GM12878 (cell line): ENCODE data around the gene SOD2. TPM values are rescaled to one million over a fixed set of nuclear protein-coding genes. Genes with fewer than 3 reads are reported as not detected.

ENCODE experiments used
- ATAC-seq: fragments of 200-7000 bp; cut with Tn5 transposase; 3 replicates; pipeline ENCODE4 v1.9.1; 2020; ENCODE audit warnings: mild to moderate bottlenecking, moderate library complexity
- BruUV-seq: library from RNA; stranded (reverse); fragments of 400-500 nt; replicated peaks from 2 replicates; lab custom pipeline; 2021; lab: Mats Ljungman, UMichigan
- CTCF ChIA-PET: fragments of 300-600 bp; sonication (Branson Sonifier 250); formaldehyde crosslinking; extraction: SDS; loops from one replicate; lab custom pipeline; 2021; ENCODE audit warnings: inconsistent platforms; lab: Yijun Ruan, JAX
- POLR2A ChIA-PET: fragments of 350-600 bp; formaldehyde crosslinking; extraction: SDS; loops from one replicate; lab custom pipeline; 2021; ENCODE audit warnings: inconsistent platforms; lab: Charles Lee
- RAD21 ChIA-PET: fragments of 300-600 bp; sonication (Branson Sonifier 250); formaldehyde crosslinking; loops from one replicate; lab custom pipeline; 2023; ENCODE audit warnings: antibody characterized with exemption; ENCODE audit not compliant: unreplicated experiment; lab: Charles Lee
- SMC1A ChIA-PET: fragments of 300-600 bp; sonication (Branson Sonifier 250); formaldehyde crosslinking; loops from one replicate; lab custom pipeline; 2023; ENCODE audit not compliant: unreplicated experiment, uncharacterized antibody; lab: Charles Lee
- DNase-seq: peaks from one replicate; pipeline ENCODE4 v3.0.0-alpha.2; 2011; ENCODE audit warnings: low read depth, low spot score
- FAIRE-seq: peaks from 3 replicates; lab custom pipeline; 2011; peaks lifted over from hg19 to GRCh38; lab: Jason Lieb, UNC
- H2AFZ ChIP-seq: 2 replicates; pipeline ENCODE4 v1.6.0; 2011; ENCODE audit warnings: low read depth, low read length, control low read depth; ENCODE audit not compliant: control insufficient read depth
- H3K27ac ChIP-seq: 2 replicates; pipeline ENCODE4 v1.5.1; 2011; ENCODE audit warnings: control low read depth; ENCODE audit not compliant: control insufficient read depth, insufficient read depth
- H3K27me3 ChIP-seq, 2 experiments: replicated peaks in 1 of 2; 2 replicates each; pipeline versions ENCODE4 v1.6.0 to v1.6.1; 2011; ENCODE audit warnings: low read length in 1 of 2; ENCODE audit not compliant: control insufficient read depth in 2 of 2, insufficient read depth in 2 of 2
- H3K36me3 ChIP-seq, 2 experiments: 2 replicates each; pipeline ENCODE4 v1.5.1; 2011; ENCODE audit warnings: low read length in 1 of 2; ENCODE audit not compliant: control insufficient read depth in 2 of 2, insufficient read depth in 2 of 2
- H3K4me1 ChIP-seq: 2 replicates; pipeline ENCODE4 v1.6.1; 2011; ENCODE audit warnings: mild to moderate bottlenecking, low read length, moderate library complexity, mixed read lengths; ENCODE audit not compliant: control insufficient read depth, insufficient read depth
- H3K4me2 ChIP-seq: 2 replicates; pipeline ENCODE4 v1.6.0; 2011; ENCODE audit warnings: control low read depth; ENCODE audit not compliant: control insufficient read depth, insufficient read depth
- H3K4me3 ChIP-seq: fragments of 200-600 bp; sonication (generic); 2 replicates; pipeline ENCODE4 v1.5.1; 2016
- H3K79me2 ChIP-seq: 2 replicates; pipeline ENCODE4 v1.6.0; 2011; ENCODE audit warnings: low read length; ENCODE audit not compliant: control insufficient read depth, insufficient read depth
- H3K9ac ChIP-seq: 2 replicates; pipeline ENCODE4 v1.8.0; 2011; ENCODE audit warnings: low read length, control low read depth, mixed read lengths; ENCODE audit not compliant: control insufficient read depth, insufficient read depth
- H3K9me3 ChIP-seq: replicated peaks from 3 replicates; pipeline ENCODE4 v1.5.1; 2011; ENCODE audit warnings: mild to moderate bottlenecking, low read length; ENCODE audit not compliant: control insufficient read depth, insufficient read depth
- H4K20me1 ChIP-seq: 2 replicates; pipeline ENCODE4 v1.6.0; 2011; ENCODE audit not compliant: control insufficient read depth, insufficient read depth
- BHLHE40 ChIP-seq, 2 experiments: fragments of 450-650 bp in 1 of 2; IDR thresholded peaks; 2 replicates each; pipeline ENCODE4 v1.6.1; 2011 to 2017; ENCODE audit warnings: low read depth in 2 of 2, borderline replicate concordance in 1 of 2, improper control_type of control experiment in 1 of 2, low read length in 1 of 2, mild to moderate bottlenecking in 1 of 2
- CBX3 ChIP-seq: fragments of 200-600 bp; sonication (generic); IDR thresholded peaks from 2 replicates; pipeline ENCODE4 v1.6.1; 2016; ENCODE audit warnings: low read depth, borderline replicate concordance
- DPF2 ChIP-seq: fragments of 450-650 bp; IDR thresholded peaks from 2 replicates; pipeline ENCODE4 v1.6.1; 2017; ENCODE audit warnings: mild to moderate bottlenecking
- ETV6 ChIP-seq, 2 experiments: fragments of 450-650 bp in 1 of 2; IDR thresholded peaks in 1 of 2; conservative IDR thresholded peaks in 1 of 2; 2 replicates each; pipeline ENCODE4 v1.6.1; 2014; ENCODE audit warnings: antibody characterized with exemption in 1 of 2, borderline replicate concordance in 1 of 2, low read depth in 1 of 2, mild to moderate bottlenecking in 1 of 2, moderate library complexity in 1 of 2
- HCFC1 ChIP-seq: fragments of 150-350 bp; IDR thresholded peaks from 2 replicates; pipeline ENCODE4 v1.6.1; 2014; ENCODE audit warnings: low read length
- IKZF1 ChIP-seq: fragments of 450-650 bp; conservative IDR thresholded peaks from 2 replicates; pipeline ENCODE4 v1.6.1; 2017; ENCODE audit warnings: antibody characterized with exemption, mild to moderate bottlenecking
- IKZF2 ChIP-seq, 2 experiments: fragments of 450-650 bp; IDR thresholded peaks; 2 replicates each; pipeline ENCODE4 v1.6.1; 2017; ENCODE audit warnings: mild to moderate bottlenecking in 2 of 2, moderate library complexity in 2 of 2
- MEF2B ChIP-seq: fragments of 450-650 bp; IDR thresholded peaks from 2 replicates; pipeline ENCODE4 v1.6.1; 2018; ENCODE audit warnings: mild to moderate bottlenecking, moderate library complexity; ENCODE audit not compliant: partially characterized antibody, poor library complexity, severe bottlenecking
- MTA2 ChIP-seq: fragments of 450-650 bp; IDR thresholded peaks from 2 replicates; pipeline ENCODE4 v1.6.1; 2016; ENCODE audit warnings: low read depth, mild to moderate bottlenecking, moderate library complexity
- NBN ChIP-seq: fragments of 450-650 bp; IDR thresholded peaks from 2 replicates; pipeline ENCODE4 v1.6.1; 2016
- NR2C2 ChIP-seq: IDR thresholded peaks from 2 replicates; pipeline ENCODE4 v1.6.1; 2011; ENCODE audit warnings: borderline replicate concordance, low read depth; ENCODE audit not compliant: control insufficient read depth, insufficient read length
- RB1 ChIP-seq: fragments of 450-650 bp; formaldehyde crosslinking; IDR thresholded peaks from 2 replicates; pipeline ENCODE4 v1.6.1; 2017; ENCODE audit warnings: mild to moderate bottlenecking, borderline replicate concordance
- RUNX3 ChIP-seq: IDR thresholded peaks from 2 replicates; pipeline ENCODE4 v1.6.1; 2012; ENCODE audit warnings: low read length, inconsistent platforms
- SMC3 ChIP-seq: IDR thresholded peaks from 2 replicates; pipeline ENCODE4 v1.6.1; 2011; ENCODE audit warnings: low read length, improper control_type of control experiment, borderline replicate concordance
- SPI1 ChIP-seq: IDR thresholded peaks from 2 replicates; pipeline ENCODE4 v1.6.1; 2011; ENCODE audit warnings: low read depth, mild to moderate bottlenecking, low read length, moderate library complexity, borderline replicate concordance; ENCODE audit not compliant: insufficient read depth
- ZNF24 ChIP-seq: fragments of 450-650 bp; IDR thresholded peaks from 2 replicates; pipeline ENCODE4 v1.6.1; 2017; ENCODE audit warnings: antibody characterized with exemption, mild to moderate bottlenecking
- WGBS: methylation state at CpG from one replicate; pipeline ENCODE4 v1.1.6; 2016; ENCODE audit warnings: low lambda C conversion rate; ENCODE audit not compliant: insufficient replicate concordance, insufficient coverage; ENCODE audit errors: missing lambda C conversion rate; 5-methylcytosine and 5-hydroxymethylcytosine counted together
- in situ Hi-C: fragments of 300-500 bp; cut with MboI; formaldehyde crosslinking; loops from 9 replicates; pipeline ENCODE4 v1.14.3; 2018; ENCODE audit warnings: mixed read lengths
- intact Hi-C: fragments of 100-400 bp; cut with micrococcal nuclease; formaldehyde crosslinking; loops from one replicate; pipeline ENCODE4 v1.14.2; 2022; ENCODE audit not compliant: unreplicated experiment
- polyA plus RNA-seq, 11 experiments: library from polyadenylated mRNA; depleted of rRNA in 4 of 11; unstranded in 6 of 11; stranded (reverse) in 5 of 11; fragments of >200 nt; fragmentation: Nextera tagmentation in 4 of 11; fragmentation: Illumina TruSeq in 1 of 11; extraction: Ambion mirVana in 4 of 11; extraction: Trizol in 1 of 11; gene quantifications; 1 replicate in 1 of 11; 2 replicates in 10 of 11; pipeline versions ENCODE4 v1.2.1 to v1.2.3, GENCODE V29; 2011 to 2016; ENCODE audit warnings: inconsistent platforms in 2 of 11, missing spikeins in 2 of 11, low read depth in 1 of 11
- total RNA-seq, 4 experiments: library from RNA; depleted of rRNA in 3 of 4; stranded (reverse); fragments of >200 nt in 3 of 4; fragmentation: Illumina TruSeq in 1 of 4; extraction: Trizol in 1 of 4; gene quantifications; 2 replicates each; pipeline versions ENCODE4 v1.2.1 to v1.2.3, GENCODE V29; 2013 to 2021
- TF ChIP-seq, protein P1 (sequence below): IDR thresholded peaks from 2 replicates; pipeline ENCODE4 v1.6.1; 2012; ENCODE audit warnings: low read depth, low read length, improper control_type of control experiment

SOD2 gene
- total and polyA plus RNA-seq, 10 of the 15 experiments (the other 5 are each of a cell fraction or from before 2014, with no cell fraction given): 12.1 to 55.8 (median 39.1) TPM

DNA sequence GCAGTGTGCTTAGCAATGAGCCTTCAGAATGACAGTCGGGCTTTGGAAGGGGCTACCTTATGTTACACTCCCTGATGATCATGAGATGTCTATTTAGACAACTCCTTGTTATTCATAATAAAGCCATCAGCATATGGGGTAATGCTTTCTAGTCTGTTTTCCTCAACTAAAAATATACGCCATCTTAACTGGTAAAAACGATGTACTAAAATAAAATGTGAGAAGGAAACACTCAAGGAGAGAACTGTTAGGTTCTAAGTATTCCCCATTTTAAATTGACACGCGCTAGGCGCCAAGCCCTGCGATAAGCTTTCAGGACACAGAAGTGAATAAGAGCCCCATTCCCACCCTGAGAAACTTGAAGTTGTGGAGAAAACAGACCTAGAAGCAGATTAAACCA, 43.6 kb downstream of the SOD2 start:
- in situ Hi-C loops (loop anchor here (5.0 kb wide), 1 partner anchor 477 kb away; no protein-coding TSS in a partner anchor), intact Hi-C loops (no loop called here)
- 71% methylated on average over 7 of the region's 7 CpGs for WGBS
- Histone ChIP-seq H3K9ac (no peak overlapping the region), H4K20me1 (no peaks in the 10 kb centered on the region), H3K79me2 (no peaks in the 10 kb centered on the region), H3K27ac (no peak overlapping the region), H3K4me2 (no peak overlapping the region), H3K36me3 (no peaks in the 10 kb centered on the region), H3K4me3 (no peak overlapping the region), H3K27me3 (no peaks in the 10 kb centered on the region), H3K9me3 (no peaks in the 10 kb centered on the region), H3K4me1 (peaks cover 4% of the 10 kb centered on the region; the same call in 1 of the 2 replicates), H2AFZ (no peak overlapping the region)
- ChIA-PET CTCF (no interaction called here), RAD21 (no interaction called here), SMC1A (no interaction called here), POLR2A (no interaction called here)
- no peak for TF ChIP-seq NR2C2
- TF ChIP-seq, protein P1, sequence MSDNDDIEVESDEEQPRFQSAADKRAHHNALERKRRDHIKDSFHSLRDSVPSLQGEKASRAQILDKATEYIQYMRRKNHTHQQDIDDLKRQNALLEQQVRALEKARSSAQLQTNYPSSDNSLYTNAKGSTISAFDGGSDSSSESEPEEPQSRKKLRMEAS: no peak
- TF ChIP-seq CBX3: no peak
- no peak for TF ChIP-seq IKZF2 (IDR thresholded peaks at IDR 0.05)
- no peak for TF ChIP-seq SMC3
- TF ChIP-seq DPF2: no peak
- DNase-seq: no peak
- ATAC-seq: no peak
- BruUV-seq: no TSS peak
- FAIRE-seq: no peak

DNA sequence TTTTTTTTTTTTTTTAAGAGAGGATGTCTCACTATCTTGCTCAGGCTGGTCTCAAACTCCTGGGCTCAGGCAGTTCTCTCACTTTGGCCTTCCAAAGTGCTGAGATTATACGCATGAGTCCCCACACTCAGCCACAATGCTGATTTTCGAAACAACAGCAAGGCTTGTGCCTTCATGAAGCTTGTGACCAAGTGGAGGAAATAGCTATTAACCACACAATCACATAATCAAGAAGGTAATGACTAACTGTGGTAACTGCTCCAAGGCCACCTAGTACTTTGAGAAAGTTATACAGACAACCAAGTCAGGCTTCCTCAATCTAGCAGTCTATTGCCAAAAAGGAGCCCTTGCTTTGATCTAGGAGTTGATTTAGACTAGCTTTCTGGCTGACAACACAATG, 46.3 kb downstream of the SOD2 start:
- peak; percentile 64; the same call in 1 of the 2 replicates for TF ChIP-seq MTA2
- peak; percentile 47; the same call in 1 of the 2 replicates for TF ChIP-seq ZNF24
- TF ChIP-seq SPI1: peak; percentile 23; the same call in 1 of the 2 replicates
- TF ChIP-seq IKZF2 (IDR thresholded peaks at IDR 0.05): peak; percentile 51 to 63; a peak in 3 of 4 replicates
- peak; percentile 45 to 65; a peak in 2 of 4 replicates for TF ChIP-seq BHLHE40 (IDR thresholded peaks at IDR 0.05; ENCODE audit: borderline replicate concordance in 1 of 2, low read depth in 2 of 2, low read length in 1 of 2)
- TF ChIP-seq RB1: no peak
- TF ChIP-seq RUNX3: peak; percentile 82
- 0 out of 2 replicates have a peak, but pooled peaks have one; percentile 51 for TF ChIP-seq NBN
- peak; percentile 25 for TF ChIP-seq MEF2B
- TF ChIP-seq DPF2: 0 out of 2 replicates have a peak, but pooled peaks have one; percentile 28
- peak; percentile 35; the same call in 1 of the 2 replicates for TF ChIP-seq IKZF1
- no peak for TF ChIP-seq ETV6 (conservative IDR thresholded peaks at IDR 0.05 in 1 of 2, IDR thresholded peaks at IDR 0.05 in 1 of 2; ENCODE audit: borderline replicate concordance in 1 of 2, low read depth in 1 of 2)
- TF ChIP-seq HCFC1: no peak
- WGBS: 24% methylated on average over 2 of the region's 2 CpGs
- DNase-seq (peak; percentile 63), ATAC-seq (peak; percentile 98), FAIRE-seq (peak; percentile 61)
- ChIA-PET SMC1A (interaction anchor here (0.6 to 1.7 kb wide), 4 partner anchors 9 to 676 kb away, joined by 3 to 5 read pairs (median 3); no protein-coding TSS in a partner anchor), CTCF (interaction anchor here (0.6 to 3.9 kb wide), 5 partner anchors 9 to 429 kb away, joined by 3 to 33 read pairs (median 7); no protein-coding TSS in a partner anchor), RAD21 (interaction anchor here (1.9 kb wide), 1 partner anchor 13 kb away, joined by 8 read pairs; no protein-coding TSS in a partner anchor), POLR2A (no interaction called here)
- Histone ChIP-seq H3K36me3 (no peaks in the 10 kb centered on the region), H2AFZ (no peak overlapping the region), H3K4me3 (no peak overlapping the region), H3K27ac (no peak overlapping the region), H3K9ac (no peak overlapping the region), H3K9me3 (no peaks in the 10 kb centered on the region), H3K4me2 (no peak overlapping the region), H3K79me2 (no peaks in the 10 kb centered on the region), H3K4me1 (peaks cover 4% of the 10 kb centered on the region; the same call in 1 of the 2 replicates), H3K27me3 (no peaks in the 10 kb centered on the region), H4K20me1 (no peaks in the 10 kb centered on the region)
- intact Hi-C loops (no loop called here), in situ Hi-C loops (loop anchor here (5.0 kb wide), 1 partner anchor 474 kb away; no protein-coding TSS in a partner anchor)
- BruUV-seq: no TSS peak
